ENCODE measurements around the gene TMEM131. TPM values are rescaled to one million over a fixed set of nuclear protein-coding genes. Genes with fewer than 3 reads are reported as not detected.
"Not testable (repeated sequence)": the region's sequence is repeated elsewhere in the genome, so short reads cannot be mapped to it uniquely, and the experiment has no call there.

TMEM131 gene
- total RNA-seq, 1 donor, result 45.1 TPM

- no peak overlapping the region for H3K4me3 ChIP-seq (ENCODE audit: low read depth, low read length)
- TF ChIP-seq CTCF (IDR thresholded peaks at IDR 0.05; ENCODE audit: insufficient read depth, low read length), result no peak
- DNase-seq (ENCODE audit: low read depth), result no peak
Measured at GRCh38 chr2:97919858-97920257, 75.9 kb downstream of the TMEM131 start.

GRCh38 chr2:97918818-97919217 lies 76.9 kb downstream of the TMEM131 start:
- H3K4me3 ChIP-seq (ENCODE audit: low read depth, low read length), result no peak overlapping the region
- TF ChIP-seq CTCF (IDR thresholded peaks at IDR 0.05; ENCODE audit: insufficient read depth, low read length), result no peak
- no peak for DNase-seq (ENCODE audit: low read depth)

GRCh38 chr2:97917668-97918067 lies 78.1 kb downstream of the TMEM131 start:
- not testable (repeated sequence) for H3K4me3 ChIP-seq (ENCODE audit: low read depth, low read length); DNase-seq (ENCODE audit: low read depth)

- no peak overlapping the region for H3K4me3 ChIP-seq (ENCODE audit: low read depth, low read length)
- TF ChIP-seq CTCF (IDR thresholded peaks at IDR 0.05; ENCODE audit: insufficient read depth, low read length), result no peak
- no peak for DNase-seq (ENCODE audit: low read depth)
Measured at GRCh38 chr2:97914691-97915213, 81.0 kb downstream of the TMEM131 start.

- no peak for DNase-seq (ENCODE audit: low read depth)
- TF ChIP-seq CTCF (IDR thresholded peaks at IDR 0.05; ENCODE audit: insufficient read depth, low read length), result no peak
Measured at GRCh38 chr2:97913846-97914245, 81.9 kb downstream of the TMEM131 start.

GRCh38 chr2:97911922-97912575 lies 83.7 kb downstream of the TMEM131 start:
- no peak overlapping the region for H3K4me3 ChIP-seq (ENCODE audit: low read depth, low read length)
- TF ChIP-seq CTCF (IDR thresholded peaks at IDR 0.05; ENCODE audit: insufficient read depth, low read length), result no peak
- no peak for DNase-seq (ENCODE audit: low read depth)

More at GRCh38 chr2:97913846-97914245, 81.9 kb downstream of the TMEM131 start:
- H3K4me3 ChIP-seq (ENCODE audit: low read depth, low read length), result no peak overlapping the region

GRCh38 chr2:97911206-97911921 lies 84.4 kb downstream of the TMEM131 start:
- DNase-seq (ENCODE audit: low read depth), result no peak
- H3K4me3 ChIP-seq (ENCODE audit: low read depth, low read length), result no peak overlapping the region
- TF ChIP-seq CTCF (IDR thresholded peaks at IDR 0.05; ENCODE audit: insufficient read depth, low read length), result no peak
